Smooth muscle cell (in vitro differentiated cells): ENCODE measurements around the gene FAM114A2. TPM values are rescaled to one million over a fixed set of nuclear protein-coding genes. Genes with fewer than 3 reads are reported as not detected.

ENCODE experiments used
- DNase-seq: peaks from one replicate; lab custom pipeline; 2025; ENCODE audit not compliant: unreplicated experiment; lab: John Stamatoyannopoulos, UW
- H2AFZ ChIP-seq: fragments of 200-600 bp; sonication (generic); 2 replicates; pipeline ENCODE4 v1.6.0; 2016; ENCODE audit warnings: antibody characterized with exemption, low read depth, mild to moderate bottlenecking
- H3F3A ChIP-seq: fragments of 200-600 bp; sonication (generic); 2 replicates; pipeline ENCODE4 v1.6.0; 2017; ENCODE audit warnings: antibody characterized with exemption, low read depth
- H3K27ac ChIP-seq: fragments of 200-600 bp; sonication (generic); 2 replicates; pipeline ENCODE4 v1.5.1; 2016; ENCODE audit warnings: low read depth, mild to moderate bottlenecking
- H3K27me3 ChIP-seq: fragments of 200-600 bp; sonication (generic); 2 replicates; pipeline ENCODE4 v1.6.1; 2016; ENCODE audit warnings: low read depth, mild to moderate bottlenecking
- H3K36me3 ChIP-seq: fragments of 200-600 bp; sonication (generic); 2 replicates; pipeline ENCODE4 v1.5.1; 2016; ENCODE audit warnings: low read depth
- H3K4me1 ChIP-seq: fragments of 200-600 bp; sonication (generic); 2 replicates; pipeline ENCODE4 v1.5.1; 2016; ENCODE audit warnings: low read depth
- H3K4me2 ChIP-seq: fragments of 200-600 bp; sonication (generic); 2 replicates; pipeline ENCODE4 v1.6.0; 2016; ENCODE audit warnings: mild to moderate bottlenecking
- H3K4me3 ChIP-seq: fragments of 200-600 bp; sonication (generic); 2 replicates; pipeline ENCODE4 v1.5.1; 2016; ENCODE audit warnings: mild to moderate bottlenecking
- H3K79me2 ChIP-seq: fragments of 200-600 bp; sonication (generic); 2 replicates; pipeline ENCODE4 v1.6.0; 2016; ENCODE audit warnings: low read depth, mild to moderate bottlenecking
- H3K9ac ChIP-seq: fragments of 200-600 bp; sonication (generic); 2 replicates; pipeline ENCODE4 v1.6.0; 2016; ENCODE audit warnings: low read depth
- H3K9me3 ChIP-seq: fragments of 200-600 bp; sonication (generic); replicated peaks from 2 replicates; pipeline ENCODE4 v1.5.1; 2016; ENCODE audit warnings: low read depth
- H4K20me1 ChIP-seq: fragments of 200-600 bp; sonication (generic); 2 replicates; pipeline ENCODE4 v1.6.0; 2016; ENCODE audit warnings: low read depth
- CTCF ChIP-seq: fragments of 200-600 bp; sonication (generic); IDR thresholded peaks from 2 replicates; pipeline ENCODE4 v1.5.1; 2017; ENCODE audit warnings: borderline replicate concordance, mild to moderate bottlenecking, antibody characterized with exemption; ENCODE audit not compliant: insufficient read depth, poor library complexity, severe bottlenecking
- WGBS: methylation state at CpG from one replicate; pipeline ENCODE4 v1.1.7; 2016; ENCODE audit warnings: low lambda C conversion rate; 5-methylcytosine and 5-hydroxymethylcytosine counted together
- polyA plus RNA-seq: library from polyadenylated mRNA; unstranded; fragments of >200 nt; fragmentation: Nextera tagmentation; extraction: Ambion mirVana; gene quantifications from 2 replicates; pipeline ENCODE4 v1.2.1, GENCODE V29; 2016
- total RNA-seq: library from RNA; depleted of rRNA; stranded (reverse); fragments of >200 nt; gene quantifications from 2 replicates; pipeline ENCODE4 v1.2.3, GENCODE V29; 2014

Gene FAM114A2
- total RNA-seq: 23.8 and 26.2 TPM in 2 replicates
- 15.6 and 22.3 TPM in 2 replicates for polyA plus RNA-seq

GRCh38 chr5:154038707-154039457 lies at the start of gene FAM114A2, which contains the start of gene MFAP3:
TSS of gene FAM114A2 (minus strand) at chr5:154038910. CDS start at chr5:154034953, 3,957 bp downstream.
TSS of gene MFAP3 (plus strand) at chr5:154038967. CDS start at chr5:154049723, 10,756 bp downstream.
- Histone ChIP-seq H2AFZ (peak within 1 kb of the TSS; percentile 93), H3K4me1 (peaks cover 10% of the 10 kb centered on the region), H3K27ac (peak within 1 kb of the TSS; percentile 57), H3K27me3 (no peaks in the 10 kb centered on the region), H3K9me3 (no peaks in the 10 kb centered on the region), H4K20me1 (peaks cover 11% of the 10 kb centered on the region), H3K4me3 (peak within 1 kb of the TSS; percentile 78), H3K36me3 (no peaks in the 10 kb centered on the region), H3F3A (no peaks in the 10 kb centered on the region), H3K4me2 (peak within 1 kb of the TSS; percentile 96), H3K79me2 (peaks cover 49% of the 10 kb centered on the region), H3K9ac (peak within 1 kb of the TSS; percentile 79)
- DNase-seq: peak; percentile 32
- 1% methylated on average over 51 of the region's 51 CpGs for WGBS
- no peak for TF ChIP-seq CTCF

- no peak for DNase-seq
- Histone ChIP-seq H4K20me1 (no peaks in the 10 kb centered on the region), H3F3A (no peaks in the 10 kb centered on the region), H3K27ac (no peak overlapping the region), H2AFZ (no peak overlapping the region), H3K4me3 (no peak overlapping the region), H3K36me3 (no peaks in the 10 kb centered on the region), H3K9ac (no peak overlapping the region), H3K9me3 (no peaks in the 10 kb centered on the region), H3K79me2 (no peaks in the 10 kb centered on the region), H3K4me2 (no peak overlapping the region), H3K27me3 (no peaks in the 10 kb centered on the region), H3K4me1 (peaks cover 19% of the 10 kb centered on the region)
- no peak for TF ChIP-seq CTCF
- 16% methylated on average over 2 of the region's 2 CpGs for WGBS
Observed at GRCh38 chr5:154087260-154087659, 48.5 kb upstream of the FAM114A2 start.

- no peak overlapping the region for H2AFZ ChIP-seq
- 82% methylated on average over 4 of the region's 4 CpGs for WGBS
- no peaks in the 10 kb centered on the region for H3K9me3 ChIP-seq
- H3K27ac ChIP-seq: no peak overlapping the region
- no peak for DNase-seq
- H3K4me1 ChIP-seq: peaks cover 19% of the 10 kb centered on the region
- H3K27me3 ChIP-seq: no peaks in the 10 kb centered on the region
- no peak overlapping the region for H3K4me3 ChIP-seq
- no peaks in the 10 kb centered on the region for H3K79me2 ChIP-seq
- H3K4me2 ChIP-seq: no peak overlapping the region
- no peaks in the 10 kb centered on the region for H3F3A ChIP-seq
- H3K9ac ChIP-seq: no peak overlapping the region
- no peaks in the 10 kb centered on the region for H3K36me3 ChIP-seq
- TF ChIP-seq CTCF: no peak
- H4K20me1 ChIP-seq: no peaks in the 10 kb centered on the region
Observed at GRCh38 chr5:154086641-154087040, 47.9 kb upstream of the FAM114A2 start.

- no peak overlapping the region for H3K4me2 ChIP-seq
- H3K9ac ChIP-seq: no peak overlapping the region
- H3K36me3 ChIP-seq: no peaks in the 10 kb centered on the region
- H3K9me3 ChIP-seq: no peaks in the 10 kb centered on the region
- no peak overlapping the region for H3K27ac ChIP-seq
- no peak overlapping the region for H3K4me3 ChIP-seq
- H2AFZ ChIP-seq: no peak overlapping the region
- H3K79me2 ChIP-seq: no peaks in the 10 kb centered on the region
- DNase-seq: no peak
- no peak for TF ChIP-seq CTCF
- H4K20me1 ChIP-seq: no peaks in the 10 kb centered on the region
- peaks cover 19% of the 10 kb centered on the region for H3K4me1 ChIP-seq
- 5% methylated on average over 3 of the region's 3 CpGs for WGBS
- H3K27me3 ChIP-seq: no peaks in the 10 kb centered on the region
- H3F3A ChIP-seq: no peaks in the 10 kb centered on the region
Observed at GRCh38 chr5:154086146-154086545, 47.4 kb upstream of the FAM114A2 start.
